Keratinocyte (primary cell): ENCODE measurements around the gene PFKP.

Experiments
- EZH2 ChIP-seq: IDR thresholded peaks from one replicate; pipeline ENCODE4 v1.6.1; 2012; ENCODE audit warnings: inconsistent platforms, mild to moderate bottlenecking, low read length, moderate library complexity
- TF ChIP-seq, protein P1 (sequence below), 3 experiments: IDR thresholded peaks in 1 of 3; conservative IDR thresholded peaks in 1 of 3; optimal IDR thresholded peaks in 1 of 3; 2 replicates in 2 of 3; 3 replicates in 1 of 3; pipeline versions ENCODE3 to v1.5.1; 2011; ENCODE audit warnings: low read length in 3 of 3, mild to moderate bottlenecking in 3 of 3, moderate library complexity in 2 of 3, control low read depth in 1 of 3, inconsistent platforms in 1 of 3; ENCODE audit not compliant: insufficient read depth in 2 of 3; ENCODE audit errors: extremely low read depth in 1 of 3

DNA sequence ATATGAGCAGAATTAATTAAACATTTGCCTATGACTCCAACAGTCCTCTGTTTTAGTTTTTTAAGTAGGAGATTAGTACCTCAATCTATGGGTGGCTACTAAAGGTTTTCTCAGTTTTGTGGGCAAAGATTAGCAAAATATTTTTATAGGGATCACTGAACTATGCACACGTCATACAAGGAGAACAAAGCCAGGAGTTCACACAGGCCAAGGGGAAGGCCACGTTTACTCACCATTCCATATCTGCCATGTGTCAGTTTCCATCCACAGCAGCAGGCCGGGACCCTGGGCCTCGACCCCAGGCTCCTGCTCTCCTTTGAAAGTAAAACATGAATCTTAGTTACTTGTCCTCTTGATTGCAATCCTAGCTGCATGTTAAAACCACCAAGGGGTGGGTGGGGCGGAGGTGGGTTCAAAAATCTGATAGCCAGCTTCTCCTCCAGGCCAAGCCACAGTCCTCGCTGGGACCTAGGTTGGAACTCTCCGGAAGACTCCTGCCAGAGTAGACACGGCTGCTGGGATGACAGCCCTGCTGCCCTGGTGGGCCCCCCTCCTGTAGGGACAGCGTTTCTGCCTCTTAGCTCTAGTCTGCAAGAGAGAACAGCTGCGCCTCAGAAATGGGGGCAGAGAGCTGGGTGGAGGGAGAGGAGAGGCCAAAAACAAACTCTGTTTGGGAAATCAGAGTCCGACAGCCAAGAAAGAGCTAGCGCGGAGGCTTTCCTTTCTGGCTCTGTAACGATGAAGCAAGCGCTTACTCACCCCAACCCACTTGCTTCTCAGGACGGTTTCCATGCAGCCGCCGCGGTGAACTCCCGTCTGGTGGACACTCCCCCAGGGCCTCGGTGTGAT lies 69.6 kb downstream of the PFKP start:
- TF ChIP-seq, protein P1, sequence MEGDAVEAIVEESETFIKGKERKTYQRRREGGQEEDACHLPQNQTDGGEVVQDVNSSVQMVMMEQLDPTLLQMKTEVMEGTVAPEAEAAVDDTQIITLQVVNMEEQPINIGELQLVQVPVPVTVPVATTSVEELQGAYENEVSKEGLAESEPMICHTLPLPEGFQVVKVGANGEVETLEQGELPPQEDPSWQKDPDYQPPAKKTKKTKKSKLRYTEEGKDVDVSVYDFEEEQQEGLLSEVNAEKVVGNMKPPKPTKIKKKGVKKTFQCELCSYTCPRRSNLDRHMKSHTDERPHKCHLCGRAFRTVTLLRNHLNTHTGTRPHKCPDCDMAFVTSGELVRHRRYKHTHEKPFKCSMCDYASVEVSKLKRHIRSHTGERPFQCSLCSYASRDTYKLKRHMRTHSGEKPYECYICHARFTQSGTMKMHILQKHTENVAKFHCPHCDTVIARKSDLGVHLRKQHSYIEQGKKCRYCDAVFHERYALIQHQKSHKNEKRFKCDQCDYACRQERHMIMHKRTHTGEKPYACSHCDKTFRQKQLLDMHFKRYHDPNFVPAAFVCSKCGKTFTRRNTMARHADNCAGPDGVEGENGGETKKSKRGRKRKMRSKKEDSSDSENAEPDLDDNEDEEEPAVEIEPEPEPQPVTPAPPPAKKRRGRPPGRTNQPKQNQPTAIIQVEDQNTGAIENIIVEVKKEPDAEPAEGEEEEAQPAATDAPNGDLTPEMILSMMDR (optimal IDR thresholded peaks at IDR 0.05 in 1 of 3, IDR thresholded peaks at IDR 0.05 in 1 of 3, conservative IDR thresholded peaks at IDR 0.05 in 1 of 3; ENCODE audit: extremely low read depth in 1 of 3, insufficient read depth in 2 of 3, low read length in 3 of 3) = no peak
- no peak for TF ChIP-seq EZH2
